ENCODE measurements around the gene KIF5C.

Gene KIF5C

GRCh38 chr2:148903979-148904378 lies 29.0 kb downstream of the KIF5C start:
- TF ChIP-seq EZH2 (IDR thresholded peaks at IDR 0.05; ENCODE audit: borderline replicate concordance, low read length) (no peak), CTCF (IDR thresholded peaks at IDR 0.05; ENCODE audit: low read length) (no peak)
- no peaks in the 10 kb centered on the region for H3K9me2 ChIP-seq (ENCODE audit: low read depth, low read length)
- no peak overlapping the region for H3K4me2 ChIP-seq (ENCODE audit: low read length)
- H3K9ac ChIP-seq (ENCODE audit: low read length) = no peak overlapping the region
- H3K79me2 ChIP-seq (ENCODE audit: insufficient read depth, low read length) = no peaks in the 10 kb centered on the region
- H4K20me1 ChIP-seq (ENCODE audit: insufficient read depth, low read length) = no peaks in the 10 kb centered on the region
- no peak overlapping the region for H3K4me3 ChIP-seq (ENCODE audit: low read depth, low read length, poor library complexity, severe bottlenecking)
- no peaks in the 10 kb centered on the region for H3F3A ChIP-seq (ENCODE audit: insufficient read depth, low read length)
- H2AFZ ChIP-seq (ENCODE audit: low read length) = no peak overlapping the region
- no peaks in the 10 kb centered on the region for H3K4me1 ChIP-seq (ENCODE audit: insufficient read depth, low read length, severe bottlenecking)
- no peaks in the 10 kb centered on the region for H3K27me3 ChIP-seq (ENCODE audit: insufficient read depth, low read length)
- H3K36me3 ChIP-seq (ENCODE audit: insufficient read depth, low read length) = no peaks in the 10 kb centered on the region
- H3K27ac ChIP-seq (ENCODE audit: low read depth, low read length, poor library complexity, severe bottlenecking) = no peak overlapping the region
- H3K9me3 ChIP-seq (ENCODE audit: low read length) = no peaks in the 10 kb centered on the region

- no peaks in the 10 kb centered on the region for H3K4me1 ChIP-seq (ENCODE audit: insufficient read depth, low read length, severe bottlenecking)
- H3K9me2 ChIP-seq (ENCODE audit: low read depth, low read length) = no peaks in the 10 kb centered on the region
- H3K27me3 ChIP-seq (ENCODE audit: insufficient read depth, low read length) = no peaks in the 10 kb centered on the region
- H3K36me3 ChIP-seq (ENCODE audit: insufficient read depth, low read length) = no peaks in the 10 kb centered on the region
- H3K9me3 ChIP-seq (ENCODE audit: low read length) = no peaks in the 10 kb centered on the region
- H3K4me3 ChIP-seq (ENCODE audit: low read depth, low read length, poor library complexity, severe bottlenecking) = no peak overlapping the region
- no peaks in the 10 kb centered on the region for H3F3A ChIP-seq (ENCODE audit: insufficient read depth, low read length)
- no peaks in the 10 kb centered on the region for H3K79me2 ChIP-seq (ENCODE audit: insufficient read depth, low read length)
- no peak overlapping the region for H2AFZ ChIP-seq (ENCODE audit: low read length)
- H4K20me1 ChIP-seq (ENCODE audit: insufficient read depth, low read length) = no peaks in the 10 kb centered on the region
- TF ChIP-seq EZH2 (IDR thresholded peaks at IDR 0.05; ENCODE audit: borderline replicate concordance, low read length) = no peak
- TF ChIP-seq CTCF (IDR thresholded peaks at IDR 0.05; ENCODE audit: low read length) = no peak
- no peak overlapping the region for H3K4me2 ChIP-seq (ENCODE audit: low read length)
- no peak overlapping the region for H3K27ac ChIP-seq (ENCODE audit: low read depth, low read length, poor library complexity, severe bottlenecking)
- H3K9ac ChIP-seq (ENCODE audit: low read length) = no peak overlapping the region
These were observed 31.1 kb downstream of the KIF5C start for GRCh38 chr2:148906124-148906523.

- no peaks in the 10 kb centered on the region for H3K79me2 ChIP-seq (ENCODE audit: insufficient read depth, low read length)
These were observed 32.2 kb downstream of the KIF5C start for GRCh38 chr2:148907085-148907785.

More at GRCh38 chr2:148907085-148907785, 32.2 kb downstream of the KIF5C start:
- no peak overlapping the region for H3K4me2 ChIP-seq (ENCODE audit: low read length)
- no peak overlapping the region for H3K27ac ChIP-seq (ENCODE audit: low read depth, low read length, poor library complexity, severe bottlenecking)
- H3K4me1 ChIP-seq (ENCODE audit: insufficient read depth, low read length, severe bottlenecking) = no peaks in the 10 kb centered on the region
- no peak overlapping the region for H2AFZ ChIP-seq (ENCODE audit: low read length)
- no peaks in the 10 kb centered on the region for H3K36me3 ChIP-seq (ENCODE audit: insufficient read depth, low read length)
- no peak overlapping the region for H3K9ac ChIP-seq (ENCODE audit: low read length)
- no peak overlapping the region for H3K4me3 ChIP-seq (ENCODE audit: low read depth, low read length, poor library complexity, severe bottlenecking)
- H3K9me3 ChIP-seq (ENCODE audit: low read length) = no peaks in the 10 kb centered on the region
- no peaks in the 10 kb centered on the region for H3K9me2 ChIP-seq (ENCODE audit: low read depth, low read length)
- no peaks in the 10 kb centered on the region for H3K27me3 ChIP-seq (ENCODE audit: insufficient read depth, low read length)
- TF ChIP-seq CTCF (IDR thresholded peaks at IDR 0.05; ENCODE audit: low read length) = no peak
- no peak for TF ChIP-seq EZH2 (IDR thresholded peaks at IDR 0.05; ENCODE audit: borderline replicate concordance, low read length)
- H3F3A ChIP-seq (ENCODE audit: insufficient read depth, low read length) = no peaks in the 10 kb centered on the region
- H4K20me1 ChIP-seq (ENCODE audit: insufficient read depth, low read length) = no peaks in the 10 kb centered on the region

All from OCI-LY1 (cell line).